ENCODE measurements around the gene HOXC5. TPM values are rescaled to one million over a fixed set of nuclear protein-coding genes. Genes with fewer than 3 reads are reported as not detected.

Gene HOXC5
- total RNA-seq, 1 experiment from 2014 or later, result 3.4 TPM

DNA sequence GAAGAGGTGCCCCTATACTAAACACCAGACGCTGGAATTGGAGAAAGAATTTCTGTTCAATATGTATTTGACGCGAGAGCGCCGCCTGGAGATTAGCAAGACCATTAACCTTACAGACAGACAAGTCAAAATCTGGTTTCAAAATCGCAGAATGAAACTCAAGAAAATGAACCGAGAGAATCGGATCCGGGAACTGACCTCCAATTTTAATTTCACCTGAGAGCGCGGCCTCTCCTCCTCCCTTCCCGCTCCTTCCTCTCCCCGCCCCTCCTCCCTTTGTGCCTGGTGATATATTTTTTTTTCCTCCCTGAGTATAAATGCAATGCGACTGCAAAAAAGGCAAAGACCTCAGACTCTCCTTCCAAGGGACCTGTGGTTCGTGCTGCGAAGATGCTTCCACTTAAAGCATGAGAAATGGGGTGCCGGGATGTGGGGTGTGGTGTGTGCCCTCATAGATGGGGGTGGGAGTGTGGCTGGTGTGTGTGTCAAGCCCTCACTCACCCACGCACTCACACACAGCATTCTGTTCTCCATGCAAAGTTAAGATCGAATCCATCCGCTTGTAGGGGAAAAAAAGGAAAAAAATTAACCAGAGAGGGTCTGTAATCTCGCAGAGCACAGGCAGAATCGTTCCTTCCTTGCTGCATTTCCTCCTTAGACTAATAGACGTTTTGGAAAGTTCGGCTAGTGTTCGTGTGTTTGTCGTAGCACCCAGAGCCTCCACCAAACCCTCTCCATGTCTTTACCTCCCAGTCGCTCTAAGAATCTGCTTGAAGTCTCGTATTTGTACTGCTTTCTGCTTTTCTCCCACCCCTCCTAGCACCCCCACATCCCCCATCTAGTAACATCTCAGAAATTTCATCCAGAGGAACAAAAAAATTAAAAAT, 43.4 kb upstream of the HOXC5 start:
- H3K4me1 Mint-ChIP-seq (ENCODE audit: low read depth, unreplicated experiment), result peaks cover 28% of the 10 kb centered on the region
- Histone ChIP-seq H3K4me1 (peaks cover 32% of the 10 kb centered on the region), H3K9me3 (no peaks in the 10 kb centered on the region), H3K4me3 (ENCODE audit: low read depth, low read length) (no peak overlapping the region), H3K36me3 (ENCODE audit: control insufficient read depth, insufficient read depth, low read length) (no peaks in the 10 kb centered on the region), H3K27me3 (replicated peaks; ENCODE audit: control insufficient read depth, insufficient read depth, low read length) (no peaks in the 10 kb centered on the region)
- no peak overlapping the region for H3K27ac Mint-ChIP-seq (ENCODE audit: unreplicated experiment)
- TF ChIP-seq, protein P1, sequence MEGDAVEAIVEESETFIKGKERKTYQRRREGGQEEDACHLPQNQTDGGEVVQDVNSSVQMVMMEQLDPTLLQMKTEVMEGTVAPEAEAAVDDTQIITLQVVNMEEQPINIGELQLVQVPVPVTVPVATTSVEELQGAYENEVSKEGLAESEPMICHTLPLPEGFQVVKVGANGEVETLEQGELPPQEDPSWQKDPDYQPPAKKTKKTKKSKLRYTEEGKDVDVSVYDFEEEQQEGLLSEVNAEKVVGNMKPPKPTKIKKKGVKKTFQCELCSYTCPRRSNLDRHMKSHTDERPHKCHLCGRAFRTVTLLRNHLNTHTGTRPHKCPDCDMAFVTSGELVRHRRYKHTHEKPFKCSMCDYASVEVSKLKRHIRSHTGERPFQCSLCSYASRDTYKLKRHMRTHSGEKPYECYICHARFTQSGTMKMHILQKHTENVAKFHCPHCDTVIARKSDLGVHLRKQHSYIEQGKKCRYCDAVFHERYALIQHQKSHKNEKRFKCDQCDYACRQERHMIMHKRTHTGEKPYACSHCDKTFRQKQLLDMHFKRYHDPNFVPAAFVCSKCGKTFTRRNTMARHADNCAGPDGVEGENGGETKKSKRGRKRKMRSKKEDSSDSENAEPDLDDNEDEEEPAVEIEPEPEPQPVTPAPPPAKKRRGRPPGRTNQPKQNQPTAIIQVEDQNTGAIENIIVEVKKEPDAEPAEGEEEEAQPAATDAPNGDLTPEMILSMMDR (IDR thresholded peaks at IDR 0.05; ENCODE audit: insufficient read depth in 1 of 2, low read depth in 1 of 2, low read length in 1 of 2, severe bottlenecking in 1 of 2, unreplicated experiment in 1 of 2), result peak; percentile 23 to 45
- ChIA-PET CTCF (interaction anchor here (1.3 to 1.9 kb wide), 3 partner anchors 16 to 212 kb away, joined by 4 to 8 read pairs (median 4); no protein-coding TSS in a partner anchor), POLR2A (interaction anchor here (0.6 kb wide), 1 partner anchor 17 kb away, joined by 7 read pairs; no protein-coding TSS in a partner anchor)
- peaks cover 18% of the 10 kb centered on the region for H3K36me3 Mint-ChIP-seq (ENCODE audit: insufficient read depth, unreplicated experiment)
- H3K9me3 Mint-ChIP-seq (ENCODE audit: unreplicated experiment), result no peaks in the 10 kb centered on the region
- no peaks in the 10 kb centered on the region for H3K27me3 Mint-ChIP-seq (ENCODE audit: insufficient read depth, unreplicated experiment)
- peak overlapping the region; percentile 68 for H3K4me3 Mint-ChIP-seq (ENCODE audit: unreplicated experiment)
- peak in 1 of 2 experiments; percentile 54 for DNase-seq
- intact Hi-C loops (cut with micrococcal nuclease; ENCODE audit: unreplicated experiment), result loop anchor here (2.0 kb wide), 1 partner anchor 223 kb away; no protein-coding TSS in a partner anchor
- BruUV-seq (replicated peaks), result no TSS peak

DNA sequence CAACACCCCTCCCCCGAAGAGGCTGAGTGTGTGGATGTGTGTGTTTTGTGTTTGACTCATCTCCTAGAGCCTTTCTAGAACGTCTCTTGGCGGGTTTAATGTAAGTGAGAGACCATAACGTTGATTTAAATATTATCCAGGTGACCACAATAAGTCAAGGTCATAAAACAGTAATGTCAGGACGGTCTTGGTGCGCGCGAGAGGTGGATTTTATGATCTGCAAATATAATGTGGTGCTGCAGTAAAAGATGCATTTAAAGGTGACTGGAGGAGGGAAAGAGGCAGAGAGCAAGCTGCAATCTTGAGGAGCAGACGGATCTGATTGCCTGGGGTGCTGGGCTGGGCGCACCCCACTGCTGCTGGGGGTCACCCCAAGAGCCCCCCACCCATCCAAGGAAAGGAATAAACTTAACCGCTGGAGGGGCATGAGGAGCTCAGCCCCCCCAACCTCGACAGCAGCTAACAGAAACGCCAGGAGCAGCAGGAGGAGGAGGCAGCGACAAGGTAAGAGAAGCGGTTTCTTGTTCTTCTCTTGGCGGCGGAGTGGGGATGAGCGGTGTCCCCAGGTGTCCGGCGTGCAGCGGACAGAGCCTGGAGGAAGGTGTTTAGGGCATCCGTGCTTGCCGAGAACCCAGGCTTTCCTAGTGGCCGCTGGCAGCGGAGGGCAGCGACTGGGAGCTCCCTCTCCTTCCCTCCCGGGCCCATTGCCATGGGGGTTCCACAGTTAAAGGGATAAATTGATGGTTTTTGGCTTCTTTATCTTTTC, 42.4 kb upstream of the HOXC5 start:
- Histone ChIP-seq H3K4me1 (peaks cover 28% of the 10 kb centered on the region), H3K9me3 (no peaks in the 10 kb centered on the region), H3K4me3 (ENCODE audit: low read depth, low read length) (peak overlapping the region; percentile 24), H3K27me3 (replicated peaks; ENCODE audit: control insufficient read depth, insufficient read depth, low read length) (no peaks in the 10 kb centered on the region), H3K36me3 (ENCODE audit: control insufficient read depth, insufficient read depth, low read length) (no peaks in the 10 kb centered on the region)
- CTCF ChIA-PET, result interaction anchor here (1.0 kb wide), 2 partner anchors 15 to 217 kb away, joined by 4 read pairs; no protein-coding TSS in a partner anchor
- no peaks in the 10 kb centered on the region for H3K9me3 Mint-ChIP-seq (ENCODE audit: unreplicated experiment)
- H3K27ac Mint-ChIP-seq (ENCODE audit: unreplicated experiment), result no peak overlapping the region
- TF ChIP-seq, protein P1 (IDR thresholded peaks at IDR 0.05; ENCODE audit: insufficient read depth in 1 of 2, low read depth in 1 of 2, low read length in 1 of 2, severe bottlenecking in 1 of 2, unreplicated experiment in 1 of 2), result no peak
- no TSS peak for BruUV-seq (replicated peaks)
- intact Hi-C loops (cut with micrococcal nuclease; ENCODE audit: unreplicated experiment), result no loop called here
- POLR2A ChIA-PET, result interaction anchor here (0.6 kb wide), 1 partner anchor 201 kb away, joined by 5 read pairs; no protein-coding TSS in a partner anchor
- peaks cover 14% of the 10 kb centered on the region for H3K36me3 Mint-ChIP-seq (ENCODE audit: insufficient read depth, unreplicated experiment)
- no peak for DNase-seq
- H3K27me3 Mint-ChIP-seq (ENCODE audit: insufficient read depth, unreplicated experiment), result no peaks in the 10 kb centered on the region
- peaks cover 28% of the 10 kb centered on the region for H3K4me1 Mint-ChIP-seq (ENCODE audit: low read depth, unreplicated experiment)
- peak overlapping the region; percentile 68 for H3K4me3 Mint-ChIP-seq (ENCODE audit: unreplicated experiment)

DNA sequence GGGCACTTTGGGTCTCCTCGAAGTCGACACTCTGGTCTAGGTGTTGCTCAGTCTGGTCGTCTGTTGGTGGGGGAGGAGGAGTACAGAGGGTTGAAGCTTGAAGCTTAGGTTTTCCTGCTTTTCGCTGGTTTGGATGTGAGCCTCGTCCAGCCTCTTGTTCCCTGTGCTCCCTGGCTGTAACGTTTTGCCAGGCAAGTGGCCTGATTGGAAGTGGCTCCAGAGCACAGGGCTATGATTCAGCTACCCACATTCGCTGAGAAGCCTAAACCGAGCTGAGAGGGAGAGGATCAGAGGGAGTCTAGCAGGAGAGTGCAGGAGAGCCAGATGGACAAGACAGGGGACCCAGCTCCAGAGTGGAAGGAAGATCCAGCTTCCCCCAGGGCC, 41.8 kb upstream of the HOXC5 start:
- H3K4me1 Mint-ChIP-seq (ENCODE audit: low read depth, unreplicated experiment), result peaks cover 28% of the 10 kb centered on the region
- CTCF ChIA-PET, result interaction anchor here (1.0 kb wide), 2 partner anchors 15 to 217 kb away, joined by 4 read pairs; no protein-coding TSS in a partner anchor
- H3K27me3 Mint-ChIP-seq (ENCODE audit: insufficient read depth, unreplicated experiment), result no peaks in the 10 kb centered on the region
- no peaks in the 10 kb centered on the region for H3K36me3 ChIP-seq (ENCODE audit: control insufficient read depth, insufficient read depth, low read length)
- POLR2A ChIA-PET, result no interaction called here
- peak overlapping the region; percentile 24 for H3K4me3 ChIP-seq (ENCODE audit: low read depth, low read length)
- peaks cover 14% of the 10 kb centered on the region for H3K36me3 Mint-ChIP-seq (ENCODE audit: insufficient read depth, unreplicated experiment)
- DNase-seq, result no peak
- H3K9me3 Mint-ChIP-seq (ENCODE audit: unreplicated experiment), result no peaks in the 10 kb centered on the region
- TF ChIP-seq, protein P1 (IDR thresholded peaks at IDR 0.05; ENCODE audit: insufficient read depth in 1 of 2, low read depth in 1 of 2, low read length in 1 of 2, severe bottlenecking in 1 of 2, unreplicated experiment in 1 of 2), result no peak
- peaks cover 23% of the 10 kb centered on the region for H3K4me1 ChIP-seq
- intact Hi-C loops (cut with micrococcal nuclease; ENCODE audit: unreplicated experiment), result no loop called here
- H3K27me3 ChIP-seq (replicated peaks; ENCODE audit: control insufficient read depth, insufficient read depth, low read length), result no peaks in the 10 kb centered on the region
- H3K4me3 Mint-ChIP-seq (ENCODE audit: unreplicated experiment), result peak overlapping the region; percentile 68
- BruUV-seq (replicated peaks), result no TSS peak
- H3K27ac Mint-ChIP-seq (ENCODE audit: unreplicated experiment), result no peak overlapping the region
- H3K9me3 ChIP-seq, result no peaks in the 10 kb centered on the region

All from Caco-2 (cell line).